ENCODE results near the gene PIK3CG. TPM values are rescaled to one million over a fixed set of nuclear protein-coding genes. Genes with fewer than 3 reads are reported as not detected.
"Not testable (repeated sequence)": the region's sequence is repeated elsewhere in the genome, so short reads cannot be mapped to it uniquely, and the experiment has no call there.

Gene PIK3CG
- total RNA-seq, 1 donor from 2014 or later = 28.1 TPM

GRCh38 chr7:106915873-106916272 lies 50.8 kb downstream of the PIK3CG start:
- Mint-ChIP-seq H3K9me3 (peaks cover 6% of the 10 kb centered on the region), H3K27me3 (peaks cover 5% of the 10 kb centered on the region), H3K27ac (no peak overlapping the region), H3K36me3 (ENCODE audit: low read depth) (peaks cover 3% of the 10 kb centered on the region), H3K4me1 (no peaks in the 10 kb centered on the region), H3K4me3 (no peak overlapping the region)
- DNase-seq = no peak
- intact Hi-C loops (cut with micrococcal nuclease) = no loop called here

- H3K27ac Mint-ChIP-seq = no peak overlapping the region
- H3K9me3 Mint-ChIP-seq = peaks cover 10% of the 10 kb centered on the region
- DNase-seq = no peak
- peaks cover 3% of the 10 kb centered on the region for H3K36me3 Mint-ChIP-seq (ENCODE audit: low read depth)
- H3K4me3 Mint-ChIP-seq = no peak overlapping the region
- peaks cover 8% of the 10 kb centered on the region for H3K27me3 Mint-ChIP-seq
- intact Hi-C loops (cut with micrococcal nuclease) = no loop called here
- no peaks in the 10 kb centered on the region for H3K4me1 Mint-ChIP-seq
Observed at GRCh38 chr7:106916679-106917078, 51.6 kb downstream of the PIK3CG start.

GRCh38 chr7:106918991-106919390 lies 53.9 kb downstream of the PIK3CG start:
- Mint-ChIP-seq H3K36me3 (ENCODE audit: low read depth) (peaks cover 3% of the 10 kb centered on the region), H3K4me1 (no peaks in the 10 kb centered on the region), H3K27ac (no peak overlapping the region), H3K27me3 (peaks cover 12% of the 10 kb centered on the region), H3K4me3 (no peak overlapping the region), H3K9me3 (peaks cover 10% of the 10 kb centered on the region)
- intact Hi-C loops (cut with micrococcal nuclease) = no loop called here
- DNase-seq = no peak

GRCh38 chr7:106924468-106924867 lies 59.4 kb downstream of the PIK3CG start:
- H3K4me1 Mint-ChIP-seq; H3K36me3 Mint-ChIP-seq (ENCODE audit: low read depth); intact Hi-C loops (cut with micrococcal nuclease): not testable (repeated sequence)

GRCh38 chr7:106926892-106927291 lies 61.8 kb downstream of the PIK3CG start:
- H3K9me3 Mint-ChIP-seq = peaks cover 10% of the 10 kb centered on the region
- H3K4me1 Mint-ChIP-seq = no peaks in the 10 kb centered on the region
- H3K27ac Mint-ChIP-seq = no peak overlapping the region
- peaks cover 2% of the 10 kb centered on the region for H3K27me3 Mint-ChIP-seq
- no peaks in the 10 kb centered on the region for H3K36me3 Mint-ChIP-seq (ENCODE audit: low read depth)
- intact Hi-C loops (cut with micrococcal nuclease) = no loop called here
- DNase-seq = no peak
- H3K4me3 Mint-ChIP-seq = no peak overlapping the region

More at GRCh38 chr7:106924468-106924867, 59.4 kb downstream of the PIK3CG start:
- DNase-seq, H3K4me3 Mint-ChIP-seq, H3K27ac Mint-ChIP-seq: not testable (repeated sequence)
- H3K27me3 Mint-ChIP-seq = peaks cover 12% of the 10 kb centered on the region
- H3K9me3 Mint-ChIP-seq = peaks cover 20% of the 10 kb centered on the region

- Mint-ChIP-seq H3K36me3 (ENCODE audit: low read depth) (no peaks in the 10 kb centered on the region), H3K9me3 (peaks cover 10% of the 10 kb centered on the region), H3K4me3 (no peak overlapping the region), H3K4me1 (no peaks in the 10 kb centered on the region), H3K27ac (no peak overlapping the region), H3K27me3 (no peaks in the 10 kb centered on the region)
- no peak for DNase-seq
- intact Hi-C loops (cut with micrococcal nuclease) = no loop called here
Observed at GRCh38 chr7:106927536-106927935, 62.5 kb downstream of the PIK3CG start.

GRCh38 chr7:106929616-106930015 lies 64.5 kb downstream of the PIK3CG start:
- H3K27me3 Mint-ChIP-seq; H3K4me1 Mint-ChIP-seq; H3K9me3 Mint-ChIP-seq; H3K27ac Mint-ChIP-seq; H3K4me3 Mint-ChIP-seq; DNase-seq; H3K36me3 Mint-ChIP-seq (ENCODE audit: low read depth); intact Hi-C loops (cut with micrococcal nuclease): not testable (repeated sequence)

GRCh38 chr7:106936236-106936635 lies 71.2 kb downstream of the PIK3CG start:
- Mint-ChIP-seq H3K4me3 (no peak overlapping the region), H3K27ac (no peak overlapping the region), H3K36me3 (ENCODE audit: low read depth) (no peaks in the 10 kb centered on the region), H3K27me3 (no peaks in the 10 kb centered on the region), H3K9me3 (peaks cover 5% of the 10 kb centered on the region), H3K4me1 (no peaks in the 10 kb centered on the region)
- no peak for DNase-seq
- intact Hi-C loops (cut with micrococcal nuclease) = no loop called here

- H3K36me3 Mint-ChIP-seq (ENCODE audit: low read depth); H3K4me3 Mint-ChIP-seq; DNase-seq; H3K4me1 Mint-ChIP-seq; H3K9me3 Mint-ChIP-seq; H3K27me3 Mint-ChIP-seq; H3K27ac Mint-ChIP-seq; intact Hi-C loops (cut with micrococcal nuclease): not testable (repeated sequence)
Observed at GRCh38 chr7:106938122-106938521, 73.0 kb downstream of the PIK3CG start.

GRCh38 chr7:106938803-106939202 lies 73.7 kb downstream of the PIK3CG start:
- no peaks in the 10 kb centered on the region for H3K4me1 Mint-ChIP-seq
- no peak overlapping the region for H3K27ac Mint-ChIP-seq
- no peaks in the 10 kb centered on the region for H3K27me3 Mint-ChIP-seq
- no peak for DNase-seq
- no peak overlapping the region for H3K4me3 Mint-ChIP-seq
- intact Hi-C loops (cut with micrococcal nuclease) = no loop called here
- H3K36me3 Mint-ChIP-seq (ENCODE audit: low read depth) = no peaks in the 10 kb centered on the region
- peaks cover 5% of the 10 kb centered on the region for H3K9me3 Mint-ChIP-seq

- Mint-ChIP-seq H3K27ac (no peak overlapping the region), H3K9me3 (no peaks in the 10 kb centered on the region), H3K36me3 (ENCODE audit: low read depth) (no peaks in the 10 kb centered on the region), H3K27me3 (peaks cover 10% of the 10 kb centered on the region), H3K4me1 (no peaks in the 10 kb centered on the region), H3K4me3 (no peak overlapping the region)
- intact Hi-C loops (cut with micrococcal nuclease) = loop anchor here (10.0 kb wide), 1 partner anchor 149 kb away; no protein-coding TSS in a partner anchor
- DNase-seq = no peak
Observed at GRCh38 chr7:106944035-106944665, 79.1 kb downstream of the PIK3CG start.

GRCh38 chr7:106947244-106947728 lies 82.2 kb downstream of the PIK3CG start:
- H3K27ac Mint-ChIP-seq = no peak overlapping the region
- H3K4me1 Mint-ChIP-seq = no peaks in the 10 kb centered on the region
- no peaks in the 10 kb centered on the region for H3K36me3 Mint-ChIP-seq (ENCODE audit: low read depth)
- H3K9me3 Mint-ChIP-seq = no peaks in the 10 kb centered on the region
- peaks cover 15% of the 10 kb centered on the region for H3K27me3 Mint-ChIP-seq
- peak; percentile 70 for DNase-seq
- no peak overlapping the region for H3K4me3 Mint-ChIP-seq
- intact Hi-C loops (cut with micrococcal nuclease) = loop anchor here (1.0 to 10.0 kb wide), 2 partner anchors 152 to 203 kb away; no protein-coding TSS in a partner anchor

GRCh38 chr7:106952001-106952657 lies 87.0 kb downstream of the PIK3CG start:
- no peaks in the 10 kb centered on the region for H3K4me1 Mint-ChIP-seq
- H3K27ac Mint-ChIP-seq = no peak overlapping the region
- no peaks in the 10 kb centered on the region for H3K36me3 Mint-ChIP-seq (ENCODE audit: low read depth)
- intact Hi-C loops (cut with micrococcal nuclease) = no loop called here
- no peak overlapping the region for H3K4me3 Mint-ChIP-seq
- no peak for DNase-seq
- no peaks in the 10 kb centered on the region for H3K9me3 Mint-ChIP-seq
- H3K27me3 Mint-ChIP-seq = peaks cover 19% of the 10 kb centered on the region

- intact Hi-C loops (cut with micrococcal nuclease) = no loop called here
- Mint-ChIP-seq H3K27ac (no peak overlapping the region), H3K27me3 (peaks cover 19% of the 10 kb centered on the region), H3K9me3 (no peaks in the 10 kb centered on the region), H3K4me3 (no peak overlapping the region), H3K4me1 (no peaks in the 10 kb centered on the region), H3K36me3 (ENCODE audit: low read depth) (no peaks in the 10 kb centered on the region)
- no peak for DNase-seq
Observed at GRCh38 chr7:106952658-106953231, 87.7 kb downstream of the PIK3CG start.
